Stimulated activated CD8-positive, alpha-beta memory T cell treated with anti-CD3 and anti-CD28 coated beads, Interleukin-15, amount 100 ng/mL, for 4 hours (primary cell): ENCODE data around the gene RFX2.
A peak's percentile ranks its signal among the peaks of the same experiment; 100 is the strongest.
"Not testable (repeated sequence)": the region's sequence is repeated elsewhere in the genome, so short reads cannot be mapped to it uniquely, and the experiment has no call there.

Source experiments
- DNase-seq, 2 donors: peaks; one replicate each; pipeline ENCODE4 v3.0.0-alpha.2; 2020; ENCODE audit warnings: low read depth in 2 of 2

RFX2 gene

GRCh38 chr19:5971714-5972354 lies 138.5 kb downstream of the RFX2 start:
- no peak for DNase-seq

DNA sequence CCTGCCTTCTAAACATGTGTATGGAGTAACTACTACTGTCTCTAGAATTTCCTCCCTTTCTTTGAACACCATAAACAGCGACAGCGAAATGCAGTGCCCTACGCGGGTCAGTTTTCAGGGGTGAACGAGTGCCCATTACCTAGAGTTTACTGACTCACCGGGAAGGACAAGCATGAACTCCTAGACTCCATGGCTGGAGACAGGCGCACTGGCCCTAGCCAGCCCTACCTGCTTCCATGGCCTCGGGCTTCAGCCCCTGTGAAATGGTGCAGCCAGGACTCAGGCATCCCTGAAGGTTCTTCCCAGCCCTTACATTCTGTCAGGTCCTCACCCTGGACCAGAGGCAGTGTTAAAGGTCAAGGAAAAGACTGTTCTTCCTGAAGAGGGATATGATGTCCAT lies 140.8 kb downstream of the RFX2 start:
- no peak for DNase-seq

DNA sequence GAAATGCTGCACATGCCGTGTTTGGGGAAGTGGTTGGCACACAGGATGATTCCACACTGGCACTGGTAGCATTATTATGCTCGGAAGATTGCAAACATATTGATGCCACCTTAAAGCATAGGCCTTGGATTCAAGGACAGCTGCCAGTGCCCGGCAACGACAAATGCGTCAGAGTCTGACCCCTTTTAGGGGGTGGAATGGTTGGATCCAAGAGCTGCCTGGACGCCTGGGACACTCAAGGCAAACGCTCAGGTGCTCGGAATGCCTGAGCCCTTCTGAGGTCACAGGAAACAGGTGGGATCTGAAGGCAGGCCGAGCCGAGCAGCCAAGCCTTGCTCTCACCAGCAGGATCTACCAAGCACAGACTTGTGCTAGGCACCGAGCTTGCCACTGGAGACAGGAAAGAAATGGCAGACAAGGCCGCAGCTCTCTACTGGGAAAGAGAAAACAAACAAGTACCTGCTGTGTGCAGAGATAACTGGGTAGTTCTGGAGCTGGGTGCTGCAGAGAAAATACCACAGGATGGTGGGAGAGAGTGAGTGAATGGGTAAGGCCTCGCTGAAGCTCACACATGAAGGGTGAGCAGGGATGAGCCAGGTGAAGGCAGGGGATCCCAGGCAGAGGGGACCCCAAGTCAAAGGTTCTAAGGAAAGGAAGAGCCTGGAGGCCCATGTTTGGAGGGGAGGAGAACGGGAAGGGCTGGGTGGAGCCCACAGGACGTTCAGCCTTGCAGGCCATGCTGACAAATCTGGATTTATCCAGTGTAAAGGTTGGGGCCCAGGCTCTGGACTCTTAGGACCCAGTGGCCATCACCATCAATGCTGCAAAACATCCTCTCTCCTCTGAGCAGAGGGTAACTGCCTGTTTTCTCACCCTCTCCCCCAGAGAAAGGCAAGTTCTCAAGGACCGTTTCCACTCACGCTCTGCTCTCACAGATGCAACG lies 141.6 kb downstream of the RFX2 start:
- DNase-seq = no peak

DNA sequence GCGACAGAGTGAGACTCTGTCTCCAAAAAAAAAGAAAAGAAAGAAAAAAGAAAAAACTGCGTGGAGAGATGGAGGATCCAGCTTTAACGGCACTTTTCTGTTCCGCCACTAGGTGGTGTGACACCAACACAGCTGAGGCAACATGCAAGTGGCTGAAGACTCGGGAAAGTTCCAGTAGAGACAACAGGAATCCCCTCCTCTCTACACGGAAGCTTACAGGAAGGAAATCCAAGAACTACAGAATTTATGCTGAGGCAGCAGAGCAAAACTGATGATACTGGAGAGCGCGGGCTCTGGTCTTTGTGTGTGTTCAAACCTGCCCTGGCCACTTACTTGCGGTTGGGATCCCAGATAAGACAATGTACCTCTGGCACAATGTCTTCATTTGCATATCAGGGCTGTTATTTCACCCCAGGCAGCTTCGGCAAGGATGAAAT lies 142.3 kb downstream of the RFX2 start:
- DNase-seq = no peak

- DNase-seq = no peak
Measured at GRCh38 chr19:5967571-5967970, 142.7 kb downstream of the RFX2 start.

GRCh38 chr19:5966941-5967340 lies 143.4 kb downstream of the RFX2 start:
- no peak for DNase-seq

DNA sequence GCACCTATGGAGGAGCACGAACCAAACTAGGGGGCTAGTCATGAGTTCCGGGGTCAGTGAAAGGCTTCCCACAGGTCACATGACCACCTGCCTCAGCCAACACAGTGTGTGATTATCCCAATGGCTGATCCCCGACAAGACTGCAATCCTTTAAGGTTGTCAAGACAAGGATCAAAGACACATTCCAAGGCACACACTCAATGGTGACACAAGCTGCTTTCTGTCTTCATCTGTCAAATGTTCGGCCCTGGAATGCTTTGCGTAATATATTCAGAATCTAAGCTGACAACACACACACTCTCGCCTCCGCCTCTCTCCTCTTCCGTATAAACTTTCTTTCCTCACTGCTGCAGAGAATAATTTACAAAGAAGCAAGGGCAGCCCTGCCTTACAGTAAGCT lies 144.1 kb downstream of the RFX2 start:
- DNase-seq = no peak

- no peak for DNase-seq
Measured at GRCh38 chr19:5964816-5965565, 145.3 kb downstream of the RFX2 start.

- no peak for DNase-seq
Measured at GRCh38 chr19:5963855-5964254, 146.4 kb downstream of the RFX2 start.

GRCh38 chr19:5963259-5963658 lies 147.0 kb downstream of the RFX2 start:
- not testable (repeated sequence) for DNase-seq

DNA sequence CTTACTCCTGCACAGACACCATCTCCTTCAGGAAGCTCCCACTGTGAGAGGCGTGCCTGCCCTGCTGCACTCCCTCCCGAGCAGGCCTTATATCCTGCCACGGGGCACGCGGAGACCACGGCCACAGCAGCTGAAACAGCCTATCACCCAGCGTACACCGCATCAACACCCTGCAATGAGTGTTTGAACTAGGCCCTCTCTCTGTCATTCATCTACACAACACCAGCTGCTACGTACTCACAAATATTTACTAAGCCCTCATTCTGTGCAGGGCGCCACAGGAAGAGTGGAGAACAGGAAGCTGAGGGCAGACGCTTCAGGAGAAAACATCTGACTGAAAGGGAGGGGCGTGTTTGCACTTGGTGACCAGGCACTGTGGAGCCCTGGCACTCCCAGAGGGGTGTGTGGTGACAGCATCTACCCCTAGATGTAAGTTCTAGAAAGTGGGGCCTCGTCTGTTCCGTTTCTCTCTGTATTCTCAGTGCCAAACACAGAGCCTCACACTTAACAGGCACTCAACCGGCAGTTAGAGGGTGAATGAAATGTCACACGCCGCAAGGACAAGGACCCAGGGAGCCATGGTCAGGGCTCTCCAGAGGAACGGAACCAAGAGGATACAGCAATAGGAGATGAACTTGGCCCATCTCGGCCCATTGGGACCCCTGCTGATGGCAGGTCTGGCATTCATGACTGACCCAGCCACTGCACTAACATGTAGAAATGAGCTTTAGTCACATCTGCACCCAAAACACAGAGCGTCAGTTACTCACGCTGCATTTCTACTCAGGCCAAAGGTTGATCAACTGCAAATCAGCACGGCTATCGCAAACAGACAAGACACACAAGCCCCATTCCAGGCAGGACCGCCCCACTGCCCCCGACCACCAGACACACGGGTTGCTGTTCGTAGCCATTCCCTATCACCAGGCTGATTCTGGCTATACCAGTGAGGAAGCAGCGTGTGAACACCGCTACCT lies 148.0 kb downstream of the RFX2 start:
- DNase-seq = peak; percentile 30 to 34

DNA sequence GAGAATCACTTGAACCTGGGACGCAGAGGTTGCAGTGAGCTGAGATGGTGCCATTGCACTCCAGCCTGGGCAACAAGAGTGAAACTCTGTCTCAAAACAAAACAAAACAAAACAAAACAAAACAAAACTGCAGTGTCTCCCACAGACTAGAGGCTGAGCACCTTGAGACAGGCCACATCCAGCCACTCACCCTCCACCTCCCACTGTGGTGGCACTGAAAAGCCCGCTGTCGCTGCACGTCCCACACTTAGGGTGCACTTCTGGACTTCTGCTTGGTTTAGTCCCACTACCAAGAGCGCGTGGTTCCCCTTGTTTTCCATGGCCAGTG lies 148.7 kb downstream of the RFX2 start:
- DNase-seq = not testable (repeated sequence)

DNA sequence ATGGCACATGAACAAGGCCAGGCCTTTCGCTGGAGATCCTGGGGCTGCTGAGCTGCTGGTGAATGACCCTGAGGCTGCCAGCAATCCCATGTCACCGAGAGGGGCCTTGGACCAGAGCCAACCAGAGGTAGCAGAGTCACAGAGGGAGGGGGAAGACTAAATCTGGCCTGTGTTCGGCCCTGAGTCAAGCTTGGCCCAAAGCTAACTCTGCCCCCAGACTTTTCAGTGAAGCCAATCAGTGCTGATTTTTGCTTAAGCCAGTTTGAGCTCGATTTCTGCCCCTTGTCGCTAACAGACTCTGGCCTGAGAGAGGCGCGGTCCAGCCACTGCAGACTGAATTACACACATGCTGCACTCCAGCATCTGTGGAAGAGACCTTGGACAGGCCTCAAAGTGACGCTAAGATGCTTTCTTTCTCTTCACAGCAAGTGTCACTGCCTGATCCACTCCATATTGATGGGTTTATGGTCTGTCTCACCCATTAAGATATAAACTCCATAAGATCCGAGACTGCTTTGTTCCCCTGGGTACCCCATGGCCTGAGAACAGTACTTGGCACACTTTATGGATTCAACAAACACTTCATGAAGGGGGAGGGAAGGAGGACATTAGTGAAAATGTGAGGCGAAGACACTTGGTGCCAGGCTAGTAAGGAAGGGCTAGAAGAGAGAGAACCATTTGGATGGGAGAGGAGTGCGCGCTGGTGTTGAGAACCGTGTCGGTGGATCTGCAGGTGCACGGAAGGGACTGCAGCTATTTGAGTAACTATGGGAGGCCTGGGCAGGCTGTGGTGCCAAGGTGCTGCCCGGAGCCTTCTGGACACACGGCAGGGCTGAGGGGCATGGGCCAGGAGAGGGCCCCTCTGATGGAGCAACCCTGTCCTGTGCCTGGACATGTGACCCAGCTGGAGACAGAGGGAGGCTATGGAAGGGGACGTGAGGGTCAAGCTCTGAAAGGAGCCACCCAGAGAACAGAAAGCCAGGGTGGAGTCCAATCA lies 150.0 kb downstream of the RFX2 start:
- no peak for DNase-seq

- no peak for DNase-seq
Measured at GRCh38 chr19:5959260-5960004, 150.9 kb downstream of the RFX2 start.

DNA sequence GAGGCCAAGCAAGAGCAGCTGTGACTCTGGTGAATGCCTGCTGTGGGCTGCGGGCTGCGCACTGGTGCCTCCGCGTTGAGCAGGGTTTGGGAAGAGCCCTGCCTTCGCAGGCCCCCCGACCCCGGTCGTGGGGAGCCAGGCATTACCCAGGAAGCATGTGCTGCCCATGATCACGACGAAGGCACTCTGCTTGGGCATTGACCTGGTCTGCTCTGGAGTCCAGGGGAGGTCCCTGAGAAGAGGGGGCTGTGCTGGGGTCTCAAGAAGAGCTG lies 151.5 kb downstream of the RFX2 start:
- no peak for DNase-seq

GRCh38 chr19:5958074-5958850 lies 152.0 kb downstream of the RFX2 start:
- no peak for DNase-seq

GRCh38 chr19:5957170-5957569 lies 153.1 kb downstream of the RFX2 start:
- no peak for DNase-seq

GRCh38 chr19:5956728-5957127 lies 153.6 kb downstream of the RFX2 start:
- no peak for DNase-seq

GRCh38 chr19:5956323-5956722 lies 154.0 kb downstream of the RFX2 start:
- no peak for DNase-seq
